IPS-18c (cell line): ENCODE measurements around the gene NRN1L.
"Not testable (repeated sequence)": the region's sequence is repeated elsewhere in the genome, so short reads cannot be mapped to it uniquely, and the experiment has no call there.

Source experiments
- H3K4me3 ChIP-seq: 2 replicates; pipeline ENCODE4 v1.7.0; 2013; ENCODE audit warnings: low read depth, mild to moderate bottlenecking, low read length, moderate library complexity; ENCODE audit not compliant: insufficient read depth
- H3K9me3 ChIP-seq: one replicate; pipeline ENCODE4 v1.6.1; 2013; ENCODE audit warnings: mild to moderate bottlenecking, low read length, moderate library complexity; ENCODE audit not compliant: control insufficient read depth, insufficient read depth

The NRN1L gene

DNA sequence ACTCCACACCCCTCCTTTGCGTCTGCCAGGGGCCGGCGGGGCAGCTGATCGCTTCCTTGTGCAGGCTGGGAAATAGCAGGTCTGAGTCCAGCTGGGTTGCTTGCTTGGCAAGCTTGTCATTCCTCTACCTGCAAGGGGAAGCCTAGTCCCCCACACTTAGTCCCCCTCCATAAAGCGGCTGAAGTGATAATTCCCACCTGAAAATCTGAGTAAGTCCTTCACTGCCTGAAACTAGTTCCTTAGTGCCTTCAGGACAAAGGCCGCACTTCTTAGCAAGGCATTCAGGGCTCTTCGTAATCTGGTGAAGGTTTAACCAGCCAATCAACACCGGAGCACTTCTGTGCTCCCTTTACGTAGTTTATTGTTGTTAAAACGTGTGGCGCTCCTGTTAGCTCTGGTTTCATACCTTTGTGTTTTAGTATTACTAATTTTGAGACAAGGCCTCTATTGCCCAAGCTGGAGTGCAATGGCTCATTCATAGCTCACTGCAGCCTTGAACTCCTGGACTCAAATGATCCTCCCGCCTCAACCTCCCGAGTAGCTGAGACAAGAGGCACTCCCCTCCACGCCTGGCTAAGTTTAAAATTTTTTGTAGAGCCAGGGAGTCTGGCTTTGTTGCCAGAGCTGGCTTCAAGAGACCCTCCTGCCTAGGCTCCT lies 9.2 kb downstream of the NRN1L start:
- no peaks in the 10 kb centered on the region for H3K9me3 ChIP-seq
- H3K4me3 ChIP-seq = peak overlapping the region; percentile 98

DNA sequence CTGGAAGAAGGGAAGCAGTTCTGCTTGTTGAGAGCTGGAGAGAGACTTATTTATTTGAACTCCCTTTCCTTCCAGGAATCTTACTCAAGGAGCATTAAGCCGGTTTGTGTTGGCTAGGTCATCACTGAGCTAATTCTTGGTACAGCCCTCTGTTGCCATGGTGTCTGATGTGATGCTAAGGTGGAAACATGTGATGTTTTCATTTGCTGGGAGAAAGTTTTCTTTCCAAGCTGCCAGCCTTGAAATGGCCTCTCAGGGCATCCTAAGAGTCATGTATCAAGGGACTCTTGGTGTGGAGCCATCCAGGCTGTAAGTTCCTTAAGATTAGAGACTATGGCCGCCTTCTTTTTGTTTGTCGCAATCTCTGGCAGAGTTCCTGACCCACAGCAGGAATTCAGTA lies 12.5 kb downstream of the NRN1L start:
- Histone ChIP-seq H3K4me3 (no peak overlapping the region), H3K9me3 (no peaks in the 10 kb centered on the region)

DNA sequence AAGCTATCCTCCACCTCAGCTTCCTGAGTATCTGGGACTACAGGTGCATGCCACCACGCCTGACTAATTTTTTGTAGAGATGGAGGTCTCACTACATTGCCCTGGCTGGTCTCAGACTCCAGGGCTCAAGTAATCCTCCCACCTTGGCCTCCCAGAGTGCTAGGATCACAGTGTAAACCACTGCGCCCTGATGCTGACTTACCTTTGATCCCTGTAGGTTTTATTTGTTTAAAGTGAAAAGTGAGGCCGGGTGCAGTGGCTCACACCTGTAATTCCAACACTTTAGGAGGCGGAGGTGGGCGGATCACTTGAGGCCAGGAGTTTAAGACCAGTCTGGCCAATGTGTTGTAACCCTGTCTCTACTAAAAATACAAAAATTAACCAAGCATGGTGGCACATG lies 17.0 kb downstream of the NRN1L start:
- Histone ChIP-seq H3K9me3 (no peaks in the 10 kb centered on the region), H3K4me3 (no peak overlapping the region)

DNA sequence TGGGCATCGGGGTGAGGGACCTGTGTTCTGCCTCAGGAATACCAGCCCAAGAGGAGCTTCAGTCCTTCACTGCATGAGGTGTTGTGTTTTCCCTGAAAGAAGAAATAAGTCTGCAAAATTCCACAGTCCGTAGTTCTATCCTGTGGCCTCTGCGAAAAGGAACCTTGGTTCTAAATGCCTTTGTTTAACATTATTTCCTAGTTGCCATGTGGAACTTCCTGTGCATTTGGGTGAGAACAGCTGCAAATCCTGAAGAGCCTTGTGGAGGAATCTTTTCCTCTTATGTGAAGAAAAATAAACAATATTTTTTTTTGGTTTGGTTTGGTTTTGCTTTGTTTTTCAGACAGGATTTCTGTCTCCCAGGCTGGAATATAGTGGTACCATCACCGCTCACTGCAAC lies 18.1 kb downstream of the NRN1L start:
- H3K4me3 ChIP-seq = no peak overlapping the region
- peaks cover 2% of the 10 kb centered on the region for H3K9me3 ChIP-seq

DNA sequence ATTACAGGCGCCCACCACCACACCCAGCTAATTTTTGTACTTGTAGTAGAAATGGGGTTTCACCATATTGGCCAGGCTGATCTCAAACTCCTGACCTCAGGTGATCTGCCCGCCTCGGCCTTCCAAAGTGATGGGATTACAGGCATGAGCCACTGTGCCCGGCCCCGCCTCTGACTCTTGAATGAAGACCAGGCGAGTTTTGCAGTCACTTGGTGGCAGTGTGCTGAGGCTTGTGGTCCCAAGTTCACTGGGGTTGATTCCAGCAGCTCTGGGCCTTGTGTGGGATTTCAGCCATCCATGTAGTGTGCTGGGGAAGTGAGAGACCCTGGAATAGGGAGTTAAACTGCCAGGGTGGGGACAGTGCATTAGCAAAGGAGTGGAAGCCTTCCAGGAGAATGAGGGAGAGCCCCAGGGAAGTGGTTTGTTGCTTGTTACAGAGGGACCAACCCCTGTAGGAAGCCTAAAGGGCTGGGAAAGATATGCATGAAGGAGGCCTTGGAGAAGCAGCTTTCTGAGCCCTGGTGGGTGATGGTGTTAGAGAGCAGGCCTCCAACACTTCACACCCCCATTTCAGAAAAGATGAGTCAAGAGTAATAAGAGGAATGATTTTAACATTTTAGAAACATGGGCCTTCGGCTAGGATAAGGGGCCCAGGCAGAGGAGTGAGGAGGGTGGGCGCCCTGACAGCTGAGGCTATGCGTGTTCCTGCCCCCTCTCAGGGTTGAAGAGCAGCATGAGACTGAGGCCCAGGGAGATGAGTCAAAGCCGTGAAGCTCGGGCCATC lies 22.9 kb downstream of the NRN1L start:
- H3K4me3 ChIP-seq = no peak overlapping the region

DNA sequence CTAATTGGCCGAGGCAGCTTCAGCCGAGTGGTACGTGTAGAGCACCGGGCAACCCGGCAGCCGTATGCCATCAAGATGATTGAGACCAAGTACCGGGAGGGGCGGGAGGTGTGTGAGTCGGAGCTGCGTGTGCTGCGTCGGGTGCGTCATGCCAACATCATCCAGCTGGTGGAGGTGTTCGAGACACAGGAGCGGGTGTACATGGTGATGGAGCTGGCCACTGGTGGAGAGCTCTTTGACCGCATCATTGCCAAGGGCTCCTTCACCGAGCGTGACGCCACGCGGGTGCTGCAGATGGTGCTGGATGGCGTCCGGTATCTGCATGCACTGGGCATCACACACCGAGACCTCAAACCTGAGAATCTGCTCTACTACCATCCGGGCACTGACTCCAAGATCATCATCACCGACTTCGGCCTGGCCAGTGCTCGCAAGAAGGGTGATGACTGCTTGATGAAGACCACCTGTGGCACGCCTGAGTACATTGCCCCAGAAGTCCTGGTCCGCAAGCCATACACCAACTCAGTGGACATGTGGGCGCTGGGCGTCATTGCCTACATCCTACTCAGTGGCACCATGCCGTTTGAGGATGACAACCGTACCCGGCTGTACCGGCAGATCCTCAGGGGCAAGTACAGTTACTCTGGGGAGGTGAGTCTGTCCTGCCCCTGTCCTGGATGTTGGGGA lies 24.5 kb downstream of the NRN1L start:
- Histone ChIP-seq H3K4me3 (no peak overlapping the region), H3K9me3 (peaks cover 2% of the 10 kb centered on the region)

More for the DNA sequence above, 22.9 kb downstream of the NRN1L start:
- peaks cover 2% of the 10 kb centered on the region for H3K9me3 ChIP-seq

DNA sequence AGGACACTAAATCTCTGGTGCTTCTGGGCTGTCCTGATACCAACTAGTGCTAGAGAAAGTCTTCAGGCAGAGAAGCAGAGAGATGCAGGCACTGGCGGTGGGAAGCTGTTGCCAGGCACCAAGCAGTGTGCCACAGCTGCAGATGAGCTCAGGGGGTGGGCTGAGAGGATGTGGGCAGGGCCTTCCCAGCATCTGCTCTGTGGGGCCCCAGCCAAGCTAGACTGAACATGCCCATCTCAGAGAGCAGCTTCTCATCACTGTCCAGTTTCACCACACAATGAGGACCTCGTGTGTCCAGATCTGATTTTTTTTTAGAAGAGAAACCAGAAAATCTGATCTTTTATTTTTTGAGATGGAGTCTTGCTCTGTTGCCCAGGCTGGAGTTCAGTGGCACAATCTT lies 25.5 kb downstream of the NRN1L start:
- H3K9me3 ChIP-seq = peaks cover 2% of the 10 kb centered on the region
- H3K4me3 ChIP-seq = no peak overlapping the region

DNA sequence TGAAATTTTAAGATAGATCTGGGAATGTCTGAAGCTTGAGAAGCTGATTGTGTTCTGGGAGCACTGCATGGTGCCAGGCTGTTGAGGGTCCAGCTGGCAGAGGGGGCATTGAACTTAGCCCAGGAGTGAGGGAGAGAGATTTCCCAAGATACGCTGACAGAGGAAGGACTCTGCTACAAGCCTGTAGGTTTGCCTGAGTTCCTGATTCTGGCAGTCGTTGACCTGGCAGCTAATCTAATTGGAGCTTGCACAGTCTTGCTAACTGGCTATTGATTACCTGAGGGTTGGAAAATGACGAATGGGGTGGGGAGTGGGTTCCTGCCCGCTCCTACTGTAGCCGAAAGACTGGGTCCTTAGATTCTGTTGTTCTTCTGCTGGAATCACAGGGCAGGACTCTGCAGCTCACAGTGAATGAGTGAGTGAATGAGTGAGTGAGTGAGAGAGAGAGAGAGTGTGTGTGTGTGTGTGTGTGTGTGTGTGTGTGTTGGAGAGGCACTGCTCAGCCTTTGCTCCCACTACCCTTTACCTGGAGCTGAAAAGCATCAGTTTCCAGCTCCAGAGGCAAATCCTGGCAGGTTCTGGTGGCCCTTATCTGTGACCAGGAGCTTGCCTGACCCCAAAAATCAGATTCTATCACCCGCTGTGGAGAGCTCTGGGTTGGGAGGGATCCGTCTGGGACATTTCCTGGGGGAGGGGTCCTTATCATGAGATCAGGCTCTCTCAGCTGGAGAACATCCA lies 30.2 kb downstream of the NRN1L start:
- no peak overlapping the region for H3K4me3 ChIP-seq
- no peaks in the 10 kb centered on the region for H3K9me3 ChIP-seq

DNA sequence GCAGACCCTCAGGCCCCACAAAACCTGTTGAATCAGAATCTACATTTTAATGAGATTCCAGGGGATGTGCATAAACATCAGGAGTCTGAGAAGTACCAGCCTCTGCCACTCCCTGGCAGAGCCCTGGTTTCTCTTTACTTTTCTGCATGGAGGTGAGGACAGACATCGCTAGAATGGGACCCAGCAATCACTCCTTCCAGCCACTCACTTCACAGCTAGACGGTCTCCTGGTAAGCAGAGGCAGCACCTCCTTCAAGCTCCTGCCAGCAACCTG lies 30.7 kb downstream of the NRN1L start:
- H3K4me3 ChIP-seq, H3K9me3 ChIP-seq: not testable (repeated sequence)

DNA sequence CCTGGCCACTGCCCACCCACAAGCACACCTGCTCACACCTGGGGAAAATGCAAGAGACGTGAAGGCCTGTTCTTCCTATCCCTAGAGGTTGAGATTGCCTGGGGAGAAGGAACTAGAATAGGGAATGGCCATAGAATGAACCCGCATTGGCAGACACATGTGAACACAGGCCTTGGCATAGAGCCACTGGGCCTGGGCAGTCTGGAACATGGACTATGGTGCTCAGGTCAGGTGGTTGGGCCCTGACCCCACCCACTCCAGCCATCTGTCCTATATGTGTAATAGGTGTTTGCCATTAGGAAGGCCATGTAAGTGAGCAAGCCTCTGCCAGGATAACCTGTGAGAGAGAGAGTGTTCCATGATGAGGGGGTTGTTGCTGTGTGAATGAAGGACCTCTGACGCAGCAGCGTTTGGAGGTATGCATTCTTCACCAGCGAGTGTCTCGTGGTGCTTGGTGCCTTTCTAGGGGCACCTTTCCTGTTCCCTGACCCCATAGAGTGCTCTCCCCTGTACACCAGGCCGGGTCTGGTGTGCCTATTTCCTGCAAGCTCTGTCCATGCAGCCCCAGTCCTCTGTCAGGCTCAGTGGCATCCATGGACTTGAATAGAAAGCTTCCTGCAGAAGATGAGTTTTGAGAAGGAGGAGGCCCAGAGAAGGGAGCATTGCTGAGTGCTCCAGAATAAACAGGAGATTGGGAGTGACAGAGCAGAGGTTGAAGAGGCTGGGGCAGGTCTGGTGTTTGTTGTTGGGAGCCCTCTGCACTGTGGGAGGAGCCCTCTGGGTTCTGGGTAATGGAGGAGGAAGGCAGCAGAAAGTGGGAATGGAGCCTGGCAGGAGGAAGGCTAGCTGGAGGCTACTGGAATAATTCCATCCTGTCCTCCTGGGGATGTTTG lies 31.4 kb downstream of the NRN1L start:
- H3K4me3 ChIP-seq = no peak overlapping the region
- no peaks in the 10 kb centered on the region for H3K9me3 ChIP-seq

DNA sequence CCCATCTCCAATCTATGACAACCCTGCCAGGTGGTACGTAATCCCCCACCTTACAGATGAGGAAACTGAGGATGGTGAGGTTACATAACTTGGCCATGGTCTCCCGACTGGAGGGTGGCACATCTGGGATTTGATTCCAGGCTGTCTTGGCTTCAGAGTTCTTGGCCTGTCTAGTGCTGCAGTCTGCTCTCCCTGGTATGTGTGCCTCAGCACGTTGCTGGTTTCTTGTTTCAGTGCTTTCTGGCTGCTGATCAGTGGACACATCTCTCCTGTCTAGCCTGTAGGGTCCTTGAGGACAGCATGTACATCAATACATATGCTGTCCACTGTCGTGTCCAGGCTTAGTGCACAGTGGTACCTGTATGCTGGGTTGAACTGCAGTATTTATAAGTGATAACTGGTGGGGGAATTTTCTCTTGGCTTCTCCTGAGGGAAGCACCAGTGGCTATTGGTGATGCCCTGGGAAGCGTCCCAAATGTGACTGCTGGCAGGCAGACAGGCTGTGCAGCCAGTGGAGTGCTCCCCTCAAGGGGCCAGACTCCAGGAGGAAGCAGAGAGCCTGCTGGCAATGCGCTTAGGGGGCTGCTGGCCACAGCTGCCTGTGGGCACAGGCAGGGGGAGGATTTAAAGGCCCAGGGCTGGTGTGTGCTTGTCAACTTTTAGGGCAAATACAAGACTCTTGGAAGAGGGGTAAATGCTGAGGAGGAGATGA lies 32.6 kb downstream of the NRN1L start:
- no peaks in the 10 kb centered on the region for H3K9me3 ChIP-seq
- H3K4me3 ChIP-seq = no peak overlapping the region

DNA sequence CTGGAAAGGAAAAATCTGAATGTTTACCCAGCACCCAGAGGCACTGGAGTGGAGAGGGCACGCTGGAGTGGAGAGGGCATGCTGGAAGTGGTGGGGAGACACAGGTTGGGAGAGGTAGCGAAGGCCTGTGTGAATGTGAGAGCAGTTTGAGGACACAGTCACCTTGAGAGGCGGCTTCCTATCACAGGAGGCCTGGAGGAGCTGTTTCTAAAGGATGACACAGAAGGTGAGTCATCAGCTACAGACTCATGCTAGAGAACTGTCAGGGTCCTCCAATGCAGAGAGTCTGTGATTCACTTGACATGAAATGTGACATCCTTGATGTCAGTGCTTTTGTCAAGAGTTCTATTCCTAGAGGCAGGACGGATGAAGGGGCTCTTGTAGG lies 33.2 kb downstream of the NRN1L start:
- no peaks in the 10 kb centered on the region for H3K9me3 ChIP-seq
- H3K4me3 ChIP-seq = no peak overlapping the region

DNA sequence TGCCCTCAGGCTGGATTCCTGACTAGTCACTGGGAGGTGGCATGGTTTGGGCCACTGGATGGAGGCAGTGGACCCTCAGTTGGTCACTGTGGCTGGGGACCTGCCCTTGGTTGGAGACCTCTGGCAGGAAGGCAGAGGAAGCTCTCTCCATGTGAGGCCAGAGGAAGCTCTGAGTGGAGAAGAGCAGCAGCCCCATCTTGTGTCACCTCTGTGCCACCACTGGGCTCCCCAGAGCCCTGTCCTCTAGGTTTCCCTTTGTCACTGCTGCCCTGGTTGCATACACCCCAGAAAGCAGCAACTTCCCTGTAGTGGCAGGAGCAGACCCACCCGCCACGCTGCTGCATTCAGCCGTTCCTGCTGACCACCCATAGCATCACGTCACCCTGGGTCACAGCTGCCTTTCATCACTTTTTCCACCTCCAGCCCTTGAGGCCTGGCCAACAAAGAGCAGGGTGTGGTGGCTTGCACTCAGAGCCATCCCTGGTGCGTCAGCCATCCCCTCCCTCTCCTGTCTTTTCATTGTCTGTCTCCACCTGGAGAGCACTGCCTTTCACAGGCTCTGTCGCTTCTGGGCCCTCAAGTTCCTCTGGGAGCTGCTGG lies 35.0 kb downstream of the NRN1L start:
- Histone ChIP-seq H3K9me3 (no peaks in the 10 kb centered on the region), H3K4me3 (no peak overlapping the region)

DNA sequence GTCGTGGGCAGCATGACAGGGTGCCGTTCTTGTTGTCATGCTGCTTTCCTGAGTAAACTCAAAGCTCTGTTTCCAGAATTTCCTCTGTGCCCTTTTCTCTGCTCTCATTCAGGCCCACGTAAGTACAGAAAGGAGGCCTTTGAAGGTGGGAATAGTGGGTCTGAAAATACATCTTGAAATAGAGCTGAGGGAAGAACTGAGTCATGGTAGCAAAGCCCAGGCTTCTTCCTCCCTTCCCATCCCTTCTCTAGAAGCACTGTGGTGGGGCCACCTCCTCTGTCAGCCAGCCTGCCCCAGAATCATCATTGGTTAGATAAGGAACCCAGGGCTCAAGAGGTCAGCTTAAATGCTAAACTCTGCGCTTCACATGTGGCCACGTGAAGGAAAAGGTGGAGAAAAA lies 37.5 kb downstream of the NRN1L start:
- Histone ChIP-seq H3K4me3 (no peak overlapping the region), H3K9me3 (no peaks in the 10 kb centered on the region)

DNA sequence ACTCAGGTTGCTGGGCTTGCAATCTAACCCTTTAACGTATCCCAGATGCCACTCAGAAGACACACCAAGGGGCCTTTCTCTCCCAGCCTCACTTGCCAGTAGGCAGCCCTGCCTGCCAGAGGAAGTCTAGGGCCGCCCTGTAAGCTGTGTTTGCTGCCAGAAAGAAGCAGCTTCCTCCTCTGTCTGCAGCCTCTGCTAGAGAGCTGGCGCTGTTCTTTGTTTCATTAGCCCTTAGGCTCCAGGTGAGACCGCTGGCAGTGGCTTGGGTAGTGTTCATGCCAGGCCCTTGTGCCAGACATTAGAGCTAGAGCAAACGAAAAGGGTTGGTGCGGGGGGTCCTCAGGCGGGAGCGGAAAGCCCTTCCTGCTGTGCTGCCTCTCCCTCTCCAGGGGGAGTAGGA lies 38.1 kb downstream of the NRN1L start:
- Histone ChIP-seq H3K4me3 (no peak overlapping the region), H3K9me3 (no peaks in the 10 kb centered on the region)

DNA sequence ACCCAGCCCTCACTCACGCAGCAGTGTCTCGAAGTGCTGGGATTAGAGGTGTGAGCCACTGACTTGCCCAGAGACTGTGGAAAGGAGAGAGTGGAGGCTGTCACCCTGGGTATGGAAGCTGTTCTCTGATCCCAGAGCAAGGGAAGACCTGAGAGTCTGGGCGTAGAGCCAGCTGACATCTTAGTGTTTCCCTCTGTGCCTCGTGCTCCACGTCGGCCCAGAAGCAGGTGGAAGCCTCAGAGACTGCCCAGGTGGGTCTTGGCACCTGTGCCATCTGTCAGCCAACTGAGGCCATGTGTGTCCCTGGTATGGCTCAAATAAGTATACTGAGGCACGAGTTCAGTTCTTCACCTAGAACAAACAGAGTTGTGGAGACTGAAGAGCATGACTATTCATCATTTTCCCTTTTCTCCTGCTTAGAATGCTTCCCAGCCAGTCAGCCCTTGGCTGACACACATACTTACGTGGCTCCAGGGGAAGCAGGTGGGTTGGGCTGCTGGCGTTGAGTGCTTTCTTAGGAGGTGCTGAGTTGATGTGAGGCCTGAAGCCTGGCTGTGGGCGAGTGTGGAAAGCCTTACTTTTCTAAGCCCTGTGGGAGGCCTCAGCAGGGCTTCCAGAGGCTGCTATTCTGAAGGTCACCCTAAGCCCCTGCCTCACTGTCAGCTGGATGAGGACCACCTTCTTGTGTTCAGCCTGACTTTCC lies 38.9 kb downstream of the NRN1L start:
- H3K4me3 ChIP-seq = no peak overlapping the region
- H3K9me3 ChIP-seq = no peaks in the 10 kb centered on the region
